HG02763 (cell line): Measurements from ENCODE around the gene SUPT5H.

Source experiments
- ATAC-seq: cut with Tn5 transposase; IDR thresholded peaks from one replicate; pipeline ENCODE4 v1.9.1; 2021; ENCODE audit warnings: mild to moderate bottlenecking, moderate library complexity; ENCODE audit not compliant: unreplicated experiment

SUPT5H gene

GRCh38 chr19:39494661-39495060 is 49.3 kb downstream of the SUPT5H start:
- ATAC-seq = no peak

GRCh38 chr19:39496063-39496462 is 50.7 kb downstream of the SUPT5H start:
- ATAC-seq = no peak

- ATAC-seq = no peak
Measured at GRCh38 chr19:39497701-39497995, 52.3 kb downstream of the SUPT5H start.

GRCh38 chr19:39497996-39498797 is 52.8 kb downstream of the SUPT5H start:
- ATAC-seq = no peak

- ATAC-seq = no peak
Measured at GRCh38 chr19:39498798-39499642, 53.6 kb downstream of the SUPT5H start, which contains the start of gene DLL3. Gene DLL3, plus strand, starts transcription at chr19:39498947. Its CDS starts 28 bp downstream, at chr19:39498975.

GRCh38 chr19:39499932-39500331 is 54.5 kb downstream of the SUPT5H start:
- no peak for ATAC-seq

GRCh38 chr19:39500543-39500942 is 55.2 kb downstream of the SUPT5H start:
- ATAC-seq = no peak

- ATAC-seq = no peak
Measured at GRCh38 chr19:39501340-39501739, 56.0 kb downstream of the SUPT5H start.

GRCh38 chr19:39502640-39503417 is 57.4 kb downstream of the SUPT5H start:
- ATAC-seq = no peak

GRCh38 chr19:39506598-39506943 is 61.2 kb downstream of the SUPT5H start:
- no peak for ATAC-seq

GRCh38 chr19:39506944-39507714 is 61.7 kb downstream of the SUPT5H start:
- ATAC-seq = no peak

- ATAC-seq = no peak
Measured at GRCh38 chr19:39507715-39508364, 62.5 kb downstream of the SUPT5H start.

GRCh38 chr19:39508629-39509028 is 63.2 kb downstream of the SUPT5H start:
- no peak for ATAC-seq

GRCh38 chr19:39509233-39509632 is 63.9 kb downstream of the SUPT5H start:
- ATAC-seq = no peak

GRCh38 chr19:39512988-39513387 is 67.6 kb downstream of the SUPT5H start:
- no peak for ATAC-seq

- no peak for ATAC-seq
Measured at GRCh38 chr19:39514840-39515550, 69.6 kb downstream of the SUPT5H start, which contains the start of gene SELENOV. Gene SELENOV, plus strand, starts transcription at chr19:39515139. Its CDS starts 74 bp downstream, at chr19:39515213.

- ATAC-seq = no peak
Measured at GRCh38 chr19:39515551-39516191, 70.3 kb downstream of the SUPT5H start.

GRCh38 chr19:39516270-39516669 is 70.9 kb downstream of the SUPT5H start:
- ATAC-seq = no peak

- no peak for ATAC-seq
Measured at GRCh38 chr19:39517432-39517831, 72.0 kb downstream of the SUPT5H start.
